Measurements from ENCODE around the gene RAF1.

The RAF1 gene

DNA sequence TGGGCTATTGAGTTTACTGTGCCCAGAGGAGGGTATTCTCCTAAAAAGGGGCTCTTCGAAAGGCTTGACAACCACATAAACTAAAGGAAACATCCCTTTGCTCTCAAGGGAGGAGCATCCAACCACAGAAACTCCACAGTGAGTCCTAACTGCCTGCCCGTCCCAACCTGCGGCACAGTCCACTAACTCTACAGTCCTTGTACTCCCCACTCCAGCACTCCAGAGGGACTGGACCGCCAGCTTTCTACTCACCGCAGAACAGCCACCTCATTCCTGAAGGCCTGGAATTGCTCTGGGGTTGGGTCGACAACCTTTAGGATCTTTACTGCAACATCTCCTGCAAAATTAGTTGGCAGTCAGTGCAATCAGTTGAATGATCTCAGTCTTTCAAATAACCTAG is 72.5 kb downstream of the RAF1 start:
- DNase-seq (ENCODE audit: low read depth), result no peak

DNA sequence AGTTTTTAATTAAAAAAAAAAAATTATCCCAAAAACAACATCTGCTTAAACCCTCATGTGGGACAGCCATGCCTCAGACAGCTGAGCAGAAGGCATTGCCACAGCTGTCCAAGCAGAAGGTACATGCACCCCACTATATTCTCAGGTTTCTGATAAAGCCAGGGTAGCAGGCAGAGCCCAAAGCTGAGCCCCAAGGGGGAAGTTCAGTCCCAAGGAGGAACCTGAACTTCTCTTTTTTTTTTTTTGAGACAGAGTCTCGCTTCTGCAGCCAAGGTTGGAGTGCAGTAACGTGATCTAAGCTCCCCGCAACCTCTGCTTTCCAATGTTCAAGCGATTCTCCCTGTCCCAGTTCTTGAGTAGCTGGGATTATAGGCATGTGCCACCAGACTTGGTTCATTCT is 73.8 kb downstream of the RAF1 start:
- DNase-seq (ENCODE audit: low read depth), result no peak

DNA sequence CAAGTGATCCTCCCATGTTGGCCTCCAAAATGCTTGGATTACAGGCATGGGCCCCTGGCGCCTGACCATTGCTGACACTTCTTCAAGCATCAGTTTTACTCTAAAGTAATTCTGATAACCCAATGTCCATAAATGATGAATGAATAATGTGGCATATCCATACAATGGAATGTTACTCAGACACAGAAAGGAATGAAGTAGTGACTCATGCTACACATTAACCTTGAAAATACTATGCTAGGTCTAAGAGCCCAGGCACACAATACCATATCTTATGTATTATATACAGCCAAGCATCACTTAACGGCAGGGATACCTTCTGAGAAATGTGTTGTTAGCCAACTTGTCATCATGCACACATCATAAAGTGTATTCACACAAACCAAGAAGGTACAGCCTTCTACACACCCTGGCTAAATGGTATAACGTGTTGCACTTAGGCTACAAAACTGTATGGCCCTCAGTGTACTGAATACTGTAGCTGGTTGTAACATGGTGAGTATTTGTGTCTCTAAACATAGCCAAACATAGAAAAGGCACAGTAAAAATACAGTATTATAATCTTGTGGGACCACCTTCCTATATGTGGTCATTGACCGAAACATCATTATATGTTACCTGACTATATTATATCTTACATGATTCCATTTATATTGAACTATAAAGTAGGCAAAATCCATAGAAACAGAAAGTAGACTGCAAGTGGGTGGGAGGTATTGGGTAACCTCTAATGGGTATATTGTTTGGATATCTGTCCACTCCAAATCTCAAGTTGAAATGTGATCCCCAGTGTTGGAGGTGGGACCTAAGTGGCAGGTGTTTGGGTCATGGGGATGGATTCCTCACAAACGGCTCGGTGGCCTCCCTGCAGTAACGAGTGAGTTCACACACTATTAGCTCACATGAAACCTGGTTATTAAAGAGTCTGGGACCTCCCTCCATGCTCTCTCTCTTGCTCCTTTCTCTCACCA is 75.6 kb downstream of the RAF1 start:
- DNase-seq (ENCODE audit: low read depth), result peak; percentile 27

DNA sequence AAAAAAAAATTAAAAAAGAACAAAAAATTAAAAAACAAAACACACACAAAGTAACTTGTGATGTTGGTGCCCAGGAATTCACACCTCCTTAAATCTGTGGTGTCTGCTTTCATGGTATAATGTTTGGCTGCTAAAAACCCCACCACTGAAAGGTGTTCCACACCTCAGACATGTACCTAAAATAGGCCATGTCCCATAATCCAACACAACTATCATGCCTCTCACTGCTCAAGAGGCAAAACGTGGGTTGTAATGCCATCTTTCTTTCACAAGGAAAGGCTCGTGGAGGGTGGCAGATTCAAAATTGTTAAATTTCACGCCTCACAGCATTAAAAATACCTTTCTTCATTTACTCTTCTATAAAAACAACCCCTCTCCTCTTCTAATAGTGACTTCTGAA is 77.5 kb downstream of the RAF1 start:
- DNase-seq (ENCODE audit: low read depth), result no peak

DNA sequence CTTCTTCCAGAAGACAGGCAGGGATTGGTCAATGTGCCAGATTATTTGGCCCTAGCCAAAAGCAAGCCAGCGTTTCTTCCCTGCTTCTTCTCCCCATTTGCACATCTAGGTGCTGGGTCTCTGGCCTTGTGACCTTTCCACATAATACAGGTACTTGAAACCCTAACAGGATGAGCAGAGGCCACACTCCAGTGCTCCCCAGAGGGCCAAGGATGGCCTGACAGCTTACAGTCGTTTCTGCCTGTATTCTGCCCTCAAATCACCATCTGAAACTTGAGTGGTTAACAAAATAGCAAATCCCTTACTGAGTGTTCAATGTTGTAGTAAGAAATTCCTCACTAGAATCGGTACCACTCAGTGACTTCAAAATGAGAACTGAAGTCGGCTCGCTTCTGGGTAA is 77.9 kb downstream of the RAF1 start:
- no peak for DNase-seq (ENCODE audit: low read depth)

DNA sequence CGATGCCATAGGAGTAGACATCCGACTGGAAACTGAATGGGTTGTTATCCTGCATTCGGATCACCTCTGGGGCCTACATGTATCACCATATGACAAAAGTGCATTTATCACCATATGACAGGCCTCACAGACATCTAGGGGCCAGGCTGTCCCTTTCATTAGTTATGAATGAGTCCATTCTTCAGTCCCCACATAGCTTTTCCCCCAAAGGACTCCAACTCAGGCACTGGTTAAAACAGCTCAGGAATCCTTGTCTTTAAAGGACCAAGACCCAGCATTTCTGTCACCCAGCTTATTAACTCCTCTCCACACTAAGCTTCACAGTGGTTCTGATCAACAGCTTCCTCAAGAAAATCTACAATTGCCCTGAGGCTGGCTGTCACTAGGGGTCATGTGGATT is 78.7 kb downstream of the RAF1 start:
- DNase-seq (ENCODE audit: low read depth), result no peak

DNA sequence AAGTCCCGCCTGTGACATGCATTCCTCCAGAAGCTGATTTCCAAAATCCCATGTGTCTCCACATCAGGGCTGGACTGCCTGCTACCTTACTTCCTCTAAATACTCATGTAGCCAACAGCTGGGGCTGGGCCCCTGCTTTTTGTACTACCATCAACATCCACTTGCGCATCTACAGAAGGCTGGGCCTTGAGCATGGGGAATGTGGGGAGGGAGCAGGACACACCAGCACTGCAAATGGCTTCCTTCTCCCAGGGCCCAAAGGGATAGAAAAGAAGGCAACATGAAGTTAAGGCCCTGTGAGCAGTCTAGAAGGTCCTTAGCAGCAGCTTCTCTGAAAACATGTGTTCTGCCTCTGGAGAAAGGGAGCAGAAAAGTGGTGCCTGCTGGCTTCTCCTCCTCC is 79.8 kb downstream of the RAF1 start:
- DNase-seq (ENCODE audit: low read depth), result no peak

DNA sequence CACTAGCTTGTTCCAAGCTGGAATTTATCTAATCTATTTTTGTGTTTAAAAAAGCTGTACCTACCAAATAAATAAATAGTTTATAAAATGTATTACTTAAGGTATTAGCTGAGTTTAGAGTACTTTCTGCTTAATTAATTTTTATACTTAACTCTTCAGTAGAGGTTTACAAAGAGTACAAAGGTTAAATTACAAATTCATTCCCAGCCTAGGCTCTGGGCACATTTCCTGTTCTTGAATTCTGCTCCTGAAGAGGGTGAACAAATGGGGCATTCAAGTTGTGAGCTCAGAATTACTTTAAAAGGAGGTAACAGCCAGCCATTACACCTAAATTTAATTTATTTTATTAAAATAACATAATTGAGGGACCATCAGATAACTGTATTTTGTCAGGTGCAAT is 80.6 kb downstream of the RAF1 start:
- no peak for DNase-seq (ENCODE audit: low read depth)

DNA sequence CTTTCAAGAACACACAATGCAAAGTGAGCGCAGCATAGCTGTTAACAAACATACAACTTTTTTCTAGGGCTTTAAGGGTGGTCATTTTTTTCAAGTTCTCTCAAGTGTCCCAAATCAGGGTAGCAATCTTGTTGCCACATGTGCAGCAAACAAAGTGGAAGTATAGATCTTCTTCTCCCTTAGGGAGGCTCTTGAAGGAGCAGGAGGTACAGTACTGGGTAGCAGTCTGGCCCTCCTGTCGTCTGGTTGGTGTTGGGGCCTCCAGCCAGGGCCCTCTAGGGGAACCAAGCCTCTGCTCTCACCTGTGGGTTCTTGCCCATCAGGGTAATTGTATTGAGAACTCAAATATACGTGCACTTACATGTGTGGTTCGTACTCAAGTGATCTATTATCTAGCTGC is 81.2 kb downstream of the RAF1 start:
- no peak for DNase-seq (ENCODE audit: low read depth)

DNA sequence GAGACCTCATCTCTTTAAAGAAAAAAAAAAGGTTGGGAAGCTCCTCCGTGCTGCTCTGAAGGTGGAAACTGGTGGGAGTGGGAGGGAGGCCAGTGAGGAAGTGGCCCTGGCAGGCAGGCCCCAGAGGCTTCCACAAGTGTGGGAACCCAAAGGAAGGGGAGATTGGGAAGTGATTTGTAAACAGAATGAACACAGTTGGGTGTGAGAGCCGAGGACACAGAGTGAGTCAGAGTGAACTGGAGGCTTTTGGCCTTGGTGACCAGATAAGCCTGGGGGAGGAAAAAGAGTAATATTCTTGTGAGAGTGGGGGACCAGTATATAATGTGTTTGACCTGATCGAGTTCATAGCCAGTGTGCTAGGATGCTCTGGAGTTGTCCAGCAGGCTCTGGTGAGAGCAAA is 84.0 kb downstream of the RAF1 start:
- no peak for DNase-seq (ENCODE audit: low read depth)

DNA sequence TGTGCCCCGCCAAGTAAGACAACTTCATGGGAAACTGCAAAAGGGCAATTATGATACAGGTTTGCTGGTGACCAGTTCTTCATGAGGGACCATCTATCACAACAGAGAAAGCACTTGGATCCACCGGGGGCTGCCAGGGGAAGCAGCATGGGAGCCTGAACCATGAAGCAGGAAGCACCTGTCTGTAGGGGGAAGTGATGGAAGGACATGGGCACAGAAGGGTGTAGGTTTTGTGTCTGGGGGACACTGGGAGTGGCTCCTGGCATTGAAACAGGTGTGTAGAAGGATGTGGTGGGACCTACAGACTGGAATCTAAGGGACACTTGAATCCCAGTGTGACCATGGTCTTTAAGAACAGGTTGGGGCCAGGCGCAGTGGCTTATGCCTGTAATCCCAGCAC is 84.5 kb downstream of the RAF1 start:
- no peak for DNase-seq (ENCODE audit: low read depth)

DNA sequence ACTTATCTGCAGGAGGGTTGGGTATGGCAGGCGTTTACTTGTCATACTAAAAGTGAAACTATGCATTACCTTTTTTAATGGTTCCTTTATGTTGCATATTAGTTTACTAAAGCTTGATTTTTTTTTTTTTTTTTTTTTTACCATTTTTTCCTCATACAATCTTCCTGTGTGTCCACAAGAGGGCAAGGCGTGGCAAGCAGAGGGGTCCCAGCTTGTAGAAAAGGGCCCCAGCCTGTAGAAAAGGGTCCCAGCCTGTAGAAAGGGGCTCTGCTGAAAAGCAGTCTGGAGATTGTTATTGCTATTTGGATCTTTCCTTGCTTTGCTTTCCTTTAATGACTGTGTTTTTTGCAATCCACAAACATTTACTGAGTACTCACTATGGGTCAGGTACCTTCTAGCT is 85.2 kb downstream of the RAF1 start:
- DNase-seq (ENCODE audit: low read depth), result no peak

DNA sequence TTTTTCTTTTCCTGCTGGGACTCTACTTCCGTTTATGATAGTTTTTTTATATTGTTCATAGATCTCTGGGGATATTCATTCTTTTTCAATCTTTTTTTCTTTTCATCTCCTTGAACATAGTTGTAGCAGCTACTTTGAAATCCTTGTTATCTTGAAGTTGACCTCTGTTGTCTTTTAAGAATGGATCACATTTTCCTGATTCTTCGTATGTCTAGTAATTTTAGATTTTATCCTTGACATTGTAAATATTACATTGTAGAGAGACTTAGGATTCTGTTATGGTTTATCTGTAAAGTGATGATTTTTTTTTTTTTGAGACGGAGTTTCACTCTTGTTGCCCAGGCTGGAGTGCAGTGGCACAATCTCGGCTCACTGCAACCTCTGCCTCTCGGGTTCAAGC is 86.5 kb downstream of the RAF1 start:
- DNase-seq (ENCODE audit: low read depth), result no peak

DNA sequence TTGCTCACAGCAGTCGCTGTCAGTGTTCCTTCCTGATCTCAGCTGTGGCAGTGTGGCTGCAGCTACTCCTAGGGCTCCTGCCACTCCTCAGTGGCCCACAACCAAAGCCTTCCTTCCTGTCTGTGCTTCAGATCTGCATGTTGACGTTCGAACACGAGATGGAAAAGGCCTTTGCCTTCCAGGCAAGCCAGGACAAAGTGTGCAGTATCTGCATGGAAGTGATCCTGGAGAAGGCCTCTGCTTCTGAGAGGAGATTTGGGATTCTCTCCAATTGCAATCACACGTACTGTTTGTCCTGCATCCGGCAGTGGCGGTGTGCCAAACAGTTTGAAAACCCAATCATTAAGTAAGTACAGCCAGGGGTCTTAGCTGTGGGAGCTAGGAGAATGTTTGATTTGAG is 89.3 kb downstream of the RAF1 start:
- no peak for DNase-seq (ENCODE audit: low read depth)

DNA sequence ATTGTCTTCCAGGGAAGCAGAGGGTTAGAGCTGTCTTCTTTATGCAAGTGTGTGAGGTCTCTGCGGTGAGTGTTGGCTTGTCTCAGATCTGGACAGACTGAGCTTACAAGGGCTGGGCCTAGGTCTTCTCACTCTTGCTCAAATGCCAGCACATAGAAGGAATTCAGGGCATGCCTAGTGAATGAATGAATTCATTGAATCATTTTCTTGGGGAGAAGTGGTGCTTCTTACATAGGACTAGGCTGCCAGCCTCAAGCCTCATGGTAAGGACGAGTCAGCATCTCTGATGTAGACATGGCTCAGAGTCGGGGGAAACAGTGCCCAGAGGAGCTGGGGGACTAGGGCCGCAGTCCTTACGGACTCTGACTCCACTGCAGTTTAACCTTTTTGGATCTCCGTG is 89.8 kb downstream of the RAF1 start:
- DNase-seq (ENCODE audit: low read depth), result no peak

DNA sequence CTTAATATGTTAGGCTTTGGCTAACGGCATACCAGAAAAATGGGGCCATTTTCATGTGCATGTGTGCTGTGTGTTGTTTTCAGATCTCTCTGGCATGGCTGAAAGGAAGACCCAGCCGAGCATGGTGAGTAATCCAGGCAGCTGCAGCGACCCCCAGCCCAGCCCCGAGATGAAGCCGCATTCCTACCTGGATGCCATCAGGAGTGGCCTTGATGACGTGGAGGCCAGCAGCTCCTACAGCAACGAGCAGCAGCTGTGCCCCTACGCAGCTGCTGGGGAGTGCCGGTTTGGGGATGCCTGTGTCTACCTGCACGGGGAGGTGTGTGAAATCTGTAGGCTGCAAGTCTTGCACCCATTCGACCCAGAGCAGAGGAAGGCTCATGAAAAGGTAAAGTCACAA is 91.9 kb downstream of the RAF1 start:
- DNase-seq (ENCODE audit: low read depth), result no peak

DNA sequence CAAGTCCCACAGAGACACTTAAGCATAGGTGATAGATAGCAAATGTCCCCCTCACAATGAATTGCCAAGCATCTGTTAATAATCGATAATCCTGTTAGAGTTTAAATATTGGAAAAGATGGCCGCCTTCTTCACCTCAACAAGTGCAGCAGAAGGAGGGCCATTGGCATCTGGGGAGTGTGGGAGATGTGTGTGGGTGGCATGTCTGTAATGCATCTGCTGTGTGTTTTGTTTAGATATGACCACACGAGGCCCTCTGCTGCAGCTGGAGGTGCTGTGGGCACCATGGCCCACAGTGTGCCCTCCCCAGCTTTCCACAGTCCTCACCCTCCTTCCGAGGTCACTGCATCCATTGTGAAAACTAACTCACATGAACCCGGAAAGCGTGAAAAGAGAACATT is 94.1 kb downstream of the RAF1 start:
- no peak for DNase-seq (ENCODE audit: low read depth)

DNA sequence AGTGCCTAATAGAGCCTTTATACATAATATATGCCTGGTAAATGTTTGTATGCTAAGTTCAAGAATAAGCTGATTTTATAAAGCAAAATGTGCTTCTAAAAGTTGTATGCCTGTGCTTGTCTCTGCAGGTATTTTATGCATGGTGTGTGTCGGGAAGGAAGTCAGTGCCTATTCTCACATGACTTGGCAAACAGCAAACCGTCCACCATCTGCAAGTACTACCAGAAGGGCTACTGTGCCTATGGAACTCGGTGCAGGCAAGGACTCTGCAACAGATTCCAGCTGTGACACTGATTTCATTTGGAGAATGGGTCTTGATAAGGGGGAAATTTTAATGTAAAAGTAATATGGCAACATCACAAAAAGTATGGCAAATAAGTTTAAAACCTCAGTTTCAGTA is 95.2 kb downstream of the RAF1 start:
- DNase-seq (ENCODE audit: low read depth), result no peak

DNA sequence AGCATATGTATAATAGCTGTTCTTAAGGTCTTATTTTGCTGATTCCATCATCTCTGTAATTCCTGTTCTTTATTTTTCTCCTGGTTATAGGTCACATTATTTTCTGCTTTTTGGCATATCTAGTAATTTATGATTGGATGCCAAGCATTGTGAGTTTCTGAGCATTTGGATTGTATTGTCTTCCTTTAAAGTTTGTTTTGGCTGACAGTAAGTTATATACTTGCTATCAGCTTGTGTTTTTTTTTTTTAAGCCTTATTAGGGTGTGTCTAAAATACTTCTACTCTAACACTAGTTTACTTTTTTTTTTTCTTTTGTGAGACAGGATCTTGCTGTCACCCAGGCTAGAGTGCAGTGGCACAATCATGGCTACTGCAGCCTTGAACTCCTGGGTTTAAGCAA is 96.9 kb downstream of the RAF1 start:
- DNase-seq (ENCODE audit: low read depth), result no peak

DNA sequence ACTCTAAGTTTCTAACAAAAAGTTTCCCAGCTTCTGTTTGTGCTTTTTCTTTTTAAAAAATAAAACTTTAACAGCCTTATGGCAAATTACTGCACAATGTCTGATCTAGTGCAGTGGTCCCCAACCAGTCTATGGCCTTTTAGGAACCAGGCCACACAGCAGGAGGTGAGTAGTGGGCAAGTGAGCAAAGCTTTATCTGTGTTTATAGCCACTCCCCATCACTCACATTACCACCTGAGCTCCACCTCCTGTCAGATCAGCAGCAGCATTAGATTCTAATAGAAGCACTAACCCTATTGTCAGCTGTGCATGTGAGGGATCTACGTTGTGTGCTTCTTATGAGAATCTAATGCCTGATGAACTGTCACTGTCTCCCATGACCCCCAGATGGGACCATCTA is 101.5 kb downstream of the RAF1 start:
- no peak for DNase-seq (ENCODE audit: low read depth)

DNA sequence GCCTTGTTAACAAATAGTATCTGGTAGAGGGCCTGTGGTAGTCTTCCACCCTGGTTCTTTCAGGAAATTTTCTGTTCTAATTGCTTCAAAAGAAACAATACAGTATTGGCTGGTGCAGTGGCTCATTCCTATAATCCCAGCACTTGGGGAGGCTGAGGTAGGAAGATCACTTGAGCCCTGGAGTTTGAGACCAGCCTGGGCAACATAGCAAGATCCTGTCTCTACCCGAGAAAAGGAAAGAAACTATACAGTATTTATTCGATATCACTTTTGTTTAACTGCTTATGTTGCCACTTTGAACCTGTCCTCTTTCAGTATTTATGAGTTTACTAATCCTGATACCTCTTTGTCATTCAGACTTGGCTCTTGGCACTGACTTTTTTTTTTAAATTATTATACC is 102.5 kb downstream of the RAF1 start:
- DNase-seq (ENCODE audit: low read depth), result no peak

DNA sequence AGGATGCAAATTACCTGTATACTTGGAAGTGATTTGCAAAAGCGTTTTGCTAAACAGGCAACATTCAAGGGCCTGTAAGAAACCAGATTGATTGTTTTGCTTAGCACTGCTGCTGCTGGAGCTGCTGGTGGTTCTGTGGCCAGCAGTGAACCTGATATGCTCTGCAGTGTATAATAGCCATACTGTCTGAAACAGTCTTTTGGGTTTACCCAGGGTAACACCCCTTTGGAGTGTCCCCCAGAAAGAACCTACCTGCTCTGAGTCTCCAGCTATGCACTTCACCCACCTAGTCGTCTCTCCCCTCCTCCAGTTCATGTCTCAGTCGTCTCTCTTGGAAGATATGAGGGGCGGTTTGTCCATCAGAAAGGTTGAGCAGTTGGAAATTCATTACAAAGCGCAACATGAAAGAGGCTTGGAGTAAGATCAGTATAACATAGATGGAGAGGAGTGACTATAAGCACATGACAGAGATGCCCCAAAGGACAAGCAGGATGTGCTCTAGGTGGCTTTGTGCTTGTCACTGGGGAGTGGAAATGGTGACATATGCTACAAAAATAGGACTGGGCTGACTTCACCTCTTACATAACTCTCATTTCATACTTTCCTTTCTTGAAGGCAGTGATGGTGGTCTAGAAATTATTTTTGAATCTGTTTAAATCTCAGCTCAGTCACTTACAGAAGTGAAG is 103.3 kb downstream of the RAF1 start:
- no peak for DNase-seq (ENCODE audit: low read depth)

DNA sequence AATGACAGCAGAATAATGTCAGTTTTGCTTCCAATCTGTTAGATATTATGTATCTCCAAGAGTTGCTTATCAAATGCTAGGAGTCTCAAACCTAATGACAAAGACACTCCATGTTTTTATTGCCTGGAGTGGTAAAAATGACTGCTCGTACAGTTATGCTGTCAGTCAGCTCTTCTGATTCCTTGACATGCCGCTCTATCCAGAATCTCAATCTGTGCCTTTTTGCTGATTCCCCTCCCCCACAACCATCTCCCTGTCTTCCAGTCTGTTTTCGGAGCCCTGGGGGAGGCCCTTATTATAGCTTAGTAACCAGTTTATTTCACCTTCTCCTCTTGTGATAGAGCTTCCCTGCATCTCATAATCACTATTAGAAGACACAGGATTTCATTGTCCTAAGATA is 104.4 kb downstream of the RAF1 start:
- no peak for DNase-seq (ENCODE audit: low read depth)

DNA sequence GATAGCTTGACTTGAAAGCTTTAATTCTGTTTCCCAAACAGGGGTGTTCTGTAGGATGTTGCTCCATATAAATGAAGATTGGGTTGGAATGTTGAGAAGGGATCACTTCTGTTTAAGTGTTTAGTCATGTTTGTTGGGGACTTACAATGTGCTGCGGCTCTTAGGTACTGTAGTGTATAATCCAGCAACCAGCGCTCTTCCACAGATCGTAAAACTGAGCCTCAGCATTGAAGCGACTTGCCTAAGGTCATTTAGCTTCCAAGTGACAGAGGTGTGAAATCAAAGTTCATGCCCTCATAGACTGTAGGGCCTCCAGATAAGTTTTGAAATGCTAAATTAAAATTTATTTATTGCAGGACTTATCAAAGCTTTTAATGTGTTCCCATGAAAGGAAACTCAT is 105.2 kb downstream of the RAF1 start:
- DNase-seq (ENCODE audit: low read depth), result no peak

All from non-pigmented ciliary epithelial cell (primary cell).